Activated CD4-positive, alpha-beta T cell treated with anti-CD3 and anti-CD28 coated beads, Interleukin-2, amount 10 ng/mL, durations not matched to agents 7 days and 5 days (primary cell): ENCODE data around the gene TPRG1L. TPM values are rescaled to one million over a fixed set of nuclear protein-coding genes. Genes with fewer than 3 reads are reported as not detected.
"Not testable (repeated sequence)": the region's sequence is repeated elsewhere in the genome, so short reads cannot be mapped to it uniquely, and the experiment has no call there.

ENCODE experiments used
- CTCF ChIA-PET: fragments of 350-600 bp; sonication (Branson Sonifier 250); formaldehyde crosslinking; loops from one replicate; lab custom pipeline; 2021; ENCODE audit warnings: antibody characterized with exemption; lab: Charles Lee
- POLR2A ChIA-PET: fragments of 350-600 bp; sonication (Branson Sonifier 250); formaldehyde crosslinking; loops from one replicate; lab custom pipeline; 2021; ENCODE audit warnings: antibody characterized with exemption; lab: Charles Lee
- DNase-seq: peaks from one replicate; pipeline ENCODE4 v3.0.0-alpha.2; 2020
- H3K27ac Mint-ChIP-seq: one replicate; pipeline ENCODE4 v1.8.0; 2021; ENCODE audit warnings: mild to moderate bottlenecking, moderate library complexity, mixed read lengths
- H3K27me3 Mint-ChIP-seq: one replicate; pipeline ENCODE4 v1.8.0; 2021; ENCODE audit warnings: mixed read lengths
- H3K36me3 Mint-ChIP-seq: one replicate; pipeline ENCODE4 v1.8.0; 2021; ENCODE audit warnings: low read depth, mixed read lengths
- H3K4me1 Mint-ChIP-seq: one replicate; pipeline ENCODE4 v1.8.0; 2021; ENCODE audit warnings: mixed read lengths
- H3K4me3 Mint-ChIP-seq: one replicate; pipeline ENCODE4 v1.8.0; 2021; ENCODE audit warnings: mild to moderate bottlenecking, moderate library complexity, mixed read lengths
- H3K9me3 Mint-ChIP-seq: one replicate; pipeline ENCODE4 v1.8.0; 2021; ENCODE audit warnings: mixed read lengths
- total RNA-seq, 2 experiments: library from RNA; stranded (reverse); gene quantifications; one replicate each; pipeline ENCODE4 v1.2.3, GENCODE V29; 2021

TPRG1L gene
- 10 to 100 TPM; 13.6 to 14.7 TPM for total RNA-seq

GRCh38 chr1:3624200-3625136, at the start of gene TPRG1L:
Gene TPRG1L (plus strand): TSS chr1:3625015. CDS start chr1:3625073, 58 bp downstream.
- H3K4me1 Mint-ChIP-seq, result peaks cover 34% of the 10 kb centered on the region
- POLR2A ChIA-PET, result no interaction called here
- peak; percentile 98 for DNase-seq
- peak within 1 kb of the TSS; percentile 95 for H3K27ac Mint-ChIP-seq
- H3K27me3 Mint-ChIP-seq, result no peaks in the 10 kb centered on the region
- peaks cover 9% of the 10 kb centered on the region for H3K36me3 Mint-ChIP-seq
- peak within 1 kb of the TSS; percentile 96 for H3K4me3 Mint-ChIP-seq
- CTCF ChIA-PET, result no interaction called here
- H3K9me3 Mint-ChIP-seq, result no peaks in the 10 kb centered on the region

- DNase-seq, H3K36me3 Mint-ChIP-seq, H3K4me3 Mint-ChIP-seq, H3K9me3 Mint-ChIP-seq, H3K27me3 Mint-ChIP-seq, CTCF ChIA-PET, H3K27ac Mint-ChIP-seq, H3K4me1 Mint-ChIP-seq, POLR2A ChIA-PET: not testable (repeated sequence)
Measured at GRCh38 chr1:3575515-3575914, 49.3 kb upstream of the TPRG1L start.

GRCh38 chr1:3575993-3576392, 48.8 kb upstream of the TPRG1L start:
- H3K4me1 Mint-ChIP-seq, result no peaks in the 10 kb centered on the region
- no peaks in the 10 kb centered on the region for H3K36me3 Mint-ChIP-seq
- H3K9me3 Mint-ChIP-seq, result no peaks in the 10 kb centered on the region
- ChIA-PET CTCF (no interaction called here), POLR2A (no interaction called here)
- no peak overlapping the region for H3K4me3 Mint-ChIP-seq
- H3K27ac Mint-ChIP-seq, result no peak overlapping the region
- no peak for DNase-seq
- no peaks in the 10 kb centered on the region for H3K27me3 Mint-ChIP-seq

GRCh38 chr1:3577300-3577699, 47.5 kb upstream of the TPRG1L start:
- CTCF ChIA-PET, result no interaction called here

GRCh38 chr1:3577711-3578432, 46.9 kb upstream of the TPRG1L start:
- Mint-ChIP-seq H3K9me3 (peaks cover 4% of the 10 kb centered on the region), H3K36me3 (no peaks in the 10 kb centered on the region), H3K27me3 (no peaks in the 10 kb centered on the region), H3K4me3 (no peak overlapping the region), H3K4me1 (no peaks in the 10 kb centered on the region), H3K27ac (no peak overlapping the region)
- no peak for DNase-seq
- CTCF ChIA-PET, result no interaction called here
- POLR2A ChIA-PET, result interaction anchor here (0.6 kb wide), 1 partner anchor 41 kb away, joined by 7 read pairs; no protein-coding TSS in a partner anchor

More at GRCh38 chr1:3577300-3577699, 47.5 kb upstream of the TPRG1L start:
- no peak for DNase-seq
- H3K27ac Mint-ChIP-seq, result no peak overlapping the region
- H3K4me1 Mint-ChIP-seq, result no peaks in the 10 kb centered on the region
- H3K36me3 Mint-ChIP-seq, result no peaks in the 10 kb centered on the region
- no peaks in the 10 kb centered on the region for H3K27me3 Mint-ChIP-seq
- POLR2A ChIA-PET, result interaction anchor here (0.6 kb wide), 1 partner anchor 41 kb away, joined by 7 read pairs; no protein-coding TSS in a partner anchor
- no peak overlapping the region for H3K4me3 Mint-ChIP-seq
- no peaks in the 10 kb centered on the region for H3K9me3 Mint-ChIP-seq

GRCh38 chr1:3578433-3578805, 46.4 kb upstream of the TPRG1L start:
- ChIA-PET POLR2A (no interaction called here), CTCF (no interaction called here)
- peaks cover 4% of the 10 kb centered on the region for H3K9me3 Mint-ChIP-seq
- no peak overlapping the region for H3K4me3 Mint-ChIP-seq
- DNase-seq, result no peak
- H3K27me3 Mint-ChIP-seq, result no peaks in the 10 kb centered on the region
- H3K36me3 Mint-ChIP-seq, result no peaks in the 10 kb centered on the region
- H3K27ac Mint-ChIP-seq, result no peak overlapping the region
- H3K4me1 Mint-ChIP-seq, result no peaks in the 10 kb centered on the region

GRCh38 chr1:3578906-3579305, 45.9 kb upstream of the TPRG1L start:
- CTCF ChIA-PET, result no interaction called here
- H3K9me3 Mint-ChIP-seq, result peaks cover 4% of the 10 kb centered on the region

GRCh38 chr1:3579626-3580025, 45.2 kb upstream of the TPRG1L start:
- H3K27ac Mint-ChIP-seq, result no peak overlapping the region
- no peak for DNase-seq
- no peak overlapping the region for H3K4me3 Mint-ChIP-seq
- no peaks in the 10 kb centered on the region for H3K27me3 Mint-ChIP-seq
- ChIA-PET POLR2A (no interaction called here), CTCF (no interaction called here)
- H3K9me3 Mint-ChIP-seq, result peaks cover 7% of the 10 kb centered on the region
- no peaks in the 10 kb centered on the region for H3K4me1 Mint-ChIP-seq
- H3K36me3 Mint-ChIP-seq, result no peaks in the 10 kb centered on the region

More at GRCh38 chr1:3578906-3579305, 45.9 kb upstream of the TPRG1L start:
- Mint-ChIP-seq H3K36me3 (no peaks in the 10 kb centered on the region), H3K4me3 (no peak overlapping the region), H3K27me3 (no peaks in the 10 kb centered on the region), H3K27ac (peak overlapping the region; percentile 54), H3K4me1 (no peaks in the 10 kb centered on the region)
- DNase-seq, result no peak
- POLR2A ChIA-PET, result no interaction called here

- Mint-ChIP-seq H3K27me3 (no peaks in the 10 kb centered on the region), H3K36me3 (no peaks in the 10 kb centered on the region), H3K4me1 (no peaks in the 10 kb centered on the region), H3K4me3 (no peak overlapping the region), H3K27ac (no peak overlapping the region), H3K9me3 (peaks cover 7% of the 10 kb centered on the region)
- DNase-seq, result no peak
- ChIA-PET CTCF (no interaction called here), POLR2A (no interaction called here)
Measured at GRCh38 chr1:3580231-3580630, 44.6 kb upstream of the TPRG1L start.

GRCh38 chr1:3581296-3582036, 43.3 kb upstream of the TPRG1L start:
- H3K27me3 Mint-ChIP-seq, result no peaks in the 10 kb centered on the region
- CTCF ChIA-PET, result no interaction called here
- no peak overlapping the region for H3K4me3 Mint-ChIP-seq
- H3K36me3 Mint-ChIP-seq, result no peaks in the 10 kb centered on the region
- H3K27ac Mint-ChIP-seq, result no peak overlapping the region
- no peak for DNase-seq
- H3K4me1 Mint-ChIP-seq, result no peaks in the 10 kb centered on the region
- peaks cover 7% of the 10 kb centered on the region for H3K9me3 Mint-ChIP-seq
- POLR2A ChIA-PET, result no interaction called here

GRCh38 chr1:3583751-3584150, 41.1 kb upstream of the TPRG1L start:
- H3K4me3 Mint-ChIP-seq, H3K4me1 Mint-ChIP-seq, CTCF ChIA-PET, H3K27ac Mint-ChIP-seq, H3K27me3 Mint-ChIP-seq, H3K9me3 Mint-ChIP-seq, H3K36me3 Mint-ChIP-seq, POLR2A ChIA-PET, DNase-seq: not testable (repeated sequence)

GRCh38 chr1:3584915-3585314, 39.9 kb upstream of the TPRG1L start:
- no peak for DNase-seq

More at GRCh38 chr1:3584915-3585314, 39.9 kb upstream of the TPRG1L start:
- Mint-ChIP-seq H3K4me3 (no peak overlapping the region), H3K27me3 (no peaks in the 10 kb centered on the region), H3K4me1 (no peaks in the 10 kb centered on the region), H3K27ac (no peak overlapping the region), H3K36me3 (no peaks in the 10 kb centered on the region), H3K9me3 (peaks cover 7% of the 10 kb centered on the region)
- ChIA-PET POLR2A (no interaction called here), CTCF (no interaction called here)
